Measurements from ENCODE around the gene SARS1. TPM values are rescaled to one million over a fixed set of nuclear protein-coding genes. Genes with fewer than 3 reads are reported as not detected.

Gene SARS1
- total and polyA plus RNA-seq, 2 donors (not counting 1 experiment from before 2014, with no cell fraction given), result 59.1 to 115 TPM

DNA sequence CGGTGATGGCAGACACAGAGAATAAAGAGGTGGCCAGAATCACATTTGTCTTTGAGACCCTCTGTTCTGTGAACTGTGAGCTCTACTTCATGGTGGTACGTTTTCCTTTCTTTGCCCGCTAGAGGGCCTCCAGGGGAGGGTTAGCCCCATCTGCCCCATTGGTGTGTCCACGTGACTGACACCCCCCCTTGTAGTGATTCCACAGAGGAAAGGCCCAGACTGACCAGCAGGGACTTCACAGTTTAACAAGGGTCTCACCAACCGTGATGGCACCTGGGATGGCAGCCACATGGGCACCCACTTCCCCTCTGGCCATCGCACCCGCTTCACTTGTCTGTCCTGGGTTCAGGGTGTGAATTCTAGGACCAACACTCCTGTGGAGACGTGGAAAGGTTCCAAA is 22.3 kb upstream of the SARS1 start:
- H3K4me1 ChIP-seq (ENCODE audit: control insufficient read depth in 2 of 2, insufficient read depth in 2 of 2, low read length in 2 of 2), result peaks cover 9 to 10% of the 10 kb centered on the region in 2 donors
- H3K4me3 ChIP-seq (ENCODE audit: control extremely low read depth in 1 of 5, extremely low read depth in 1 of 5, insufficient read depth in 1 of 5, low read depth in 2 of 5, low read length in 4 of 5), result no peak overlapping the region
- Mint-ChIP-seq H3K27me3 (peaks cover 14% of the 10 kb centered on the region), H3K4me3 (no peak overlapping the region), H3K4me1 (peaks cover 10% of the 10 kb centered on the region), H3K9me3 (ENCODE audit: insufficient read depth) (no peaks in the 10 kb centered on the region), H3K27ac (no peak overlapping the region)
- POLR2A ChIA-PET, result no interaction called here
- CTCF ChIA-PET, result interaction anchor here (2.0 kb wide), 1 partner anchor 91 kb away, joined by 10 read pairs; no protein-coding TSS in a partner anchor
- no peak overlapping the region for H2AFZ ChIP-seq (ENCODE audit: insufficient read depth, low read depth, low read length, poor library complexity, severe bottlenecking)
- peaks cover 0 to 2% (median 0%) of the 10 kb centered on the region in 4 experiments for H3K27me3 ChIP-seq (replicated peaks in 1 of 4; ENCODE audit: control extremely low read depth in 1 of 4, control insufficient read depth in 3 of 4, insufficient read depth in 4 of 4, low read length in 3 of 4)
- no peaks in the 10 kb centered on the region for H4K20me1 ChIP-seq (ENCODE audit: control insufficient read depth, insufficient read depth, low read length, poor library complexity, severe bottlenecking)
- no peaks in the 10 kb centered on the region for H3K36me3 ChIP-seq (replicated peaks in 1 of 2; ENCODE audit: control extremely low read depth in 1 of 2, control insufficient read depth in 1 of 2, extremely low read depth in 1 of 2, insufficient read depth in 2 of 2, low read length in 1 of 2)
- TF ChIP-seq, protein P1, sequence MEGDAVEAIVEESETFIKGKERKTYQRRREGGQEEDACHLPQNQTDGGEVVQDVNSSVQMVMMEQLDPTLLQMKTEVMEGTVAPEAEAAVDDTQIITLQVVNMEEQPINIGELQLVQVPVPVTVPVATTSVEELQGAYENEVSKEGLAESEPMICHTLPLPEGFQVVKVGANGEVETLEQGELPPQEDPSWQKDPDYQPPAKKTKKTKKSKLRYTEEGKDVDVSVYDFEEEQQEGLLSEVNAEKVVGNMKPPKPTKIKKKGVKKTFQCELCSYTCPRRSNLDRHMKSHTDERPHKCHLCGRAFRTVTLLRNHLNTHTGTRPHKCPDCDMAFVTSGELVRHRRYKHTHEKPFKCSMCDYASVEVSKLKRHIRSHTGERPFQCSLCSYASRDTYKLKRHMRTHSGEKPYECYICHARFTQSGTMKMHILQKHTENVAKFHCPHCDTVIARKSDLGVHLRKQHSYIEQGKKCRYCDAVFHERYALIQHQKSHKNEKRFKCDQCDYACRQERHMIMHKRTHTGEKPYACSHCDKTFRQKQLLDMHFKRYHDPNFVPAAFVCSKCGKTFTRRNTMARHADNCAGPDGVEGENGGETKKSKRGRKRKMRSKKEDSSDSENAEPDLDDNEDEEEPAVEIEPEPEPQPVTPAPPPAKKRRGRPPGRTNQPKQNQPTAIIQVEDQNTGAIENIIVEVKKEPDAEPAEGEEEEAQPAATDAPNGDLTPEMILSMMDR (IDR thresholded peaks at IDR 0.05), result no peak
- TF ChIP-seq EZH2 (IDR thresholded peaks at IDR 0.05; ENCODE audit: borderline replicate concordance, insufficient read depth, low read depth, low read length, poor library complexity, severe bottlenecking), result no peak
- no peaks in the 10 kb centered on the region for H3K79me2 ChIP-seq (ENCODE audit: control insufficient read depth, insufficient read depth, low read length)
- WGBS (ENCODE audit: insufficient coverage), result 88% methylated on average over 8 of the region's 8 CpGs
- H3K4me2 ChIP-seq (replicated peaks; ENCODE audit: low read depth, low read length, poor library complexity, severe bottlenecking), result no peak overlapping the region
- no peaks in the 10 kb centered on the region for H3K9me3 ChIP-seq (ENCODE audit: control extremely low read depth in 1 of 3, control insufficient read depth in 2 of 3, insufficient read depth in 1 of 3, low read length in 2 of 3)
- DNase-seq (no peak), ATAC-seq (ENCODE audit: low read depth) (no peak)
- no peak overlapping the region for H3K27ac ChIP-seq (ENCODE audit: low read length in 2 of 2)
- no peak overlapping the region for H3K9ac ChIP-seq (ENCODE audit: low read length)
- intact Hi-C loops (cut with micrococcal nuclease), result loop anchor here (5.0 to 10.0 kb wide), 2 partner anchors 79 to 167 kb away; partner anchors contain the start of gene ELAPOR1

DNA sequence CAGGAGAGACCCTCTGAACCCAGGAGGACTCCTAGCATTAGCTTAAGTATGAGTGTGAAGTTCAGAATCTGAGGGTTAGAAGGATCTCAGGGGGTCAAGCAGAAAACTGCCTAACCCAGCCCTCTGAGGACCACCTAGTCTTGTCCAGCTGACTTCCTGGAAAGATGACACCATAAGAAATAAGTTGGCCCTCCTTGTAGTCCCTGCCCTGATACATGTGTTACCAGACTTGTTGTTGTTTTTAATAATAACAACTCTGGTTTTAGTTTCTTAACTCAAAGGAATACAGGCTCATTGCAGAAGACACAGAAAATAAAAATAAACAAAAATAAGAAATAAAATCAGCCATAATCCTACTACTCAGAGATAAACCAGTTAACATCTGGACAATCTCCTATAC is 21.8 kb upstream of the SARS1 start:
- TF ChIP-seq, protein P1 (IDR thresholded peaks at IDR 0.05), result no peak
- no peak for TF ChIP-seq EZH2 (IDR thresholded peaks at IDR 0.05; ENCODE audit: borderline replicate concordance, insufficient read depth, low read depth, low read length, poor library complexity, severe bottlenecking)
- no peak for DNase-seq
- Histone ChIP-seq H4K20me1 (ENCODE audit: control insufficient read depth, insufficient read depth, low read length, poor library complexity, severe bottlenecking) (no peaks in the 10 kb centered on the region), H2AFZ (ENCODE audit: insufficient read depth, low read depth, low read length, poor library complexity, severe bottlenecking) (no peak overlapping the region), H3K4me2 (replicated peaks; ENCODE audit: low read depth, low read length, poor library complexity, severe bottlenecking) (no peak overlapping the region), H3K79me2 (ENCODE audit: control insufficient read depth, insufficient read depth, low read length) (no peaks in the 10 kb centered on the region), H3K27ac (ENCODE audit: low read length in 2 of 2) (no peak overlapping the region), H3K9ac (ENCODE audit: low read length) (no peak overlapping the region), H3K9me3 (ENCODE audit: control extremely low read depth in 1 of 3, control insufficient read depth in 2 of 3, insufficient read depth in 1 of 3, low read length in 2 of 3) (no peaks in the 10 kb centered on the region), H3K36me3 (replicated peaks in 1 of 2; ENCODE audit: control extremely low read depth in 1 of 2, control insufficient read depth in 1 of 2, extremely low read depth in 1 of 2, insufficient read depth in 2 of 2, low read length in 1 of 2) (no peaks in the 10 kb centered on the region), H3K4me1 (ENCODE audit: control insufficient read depth in 2 of 2, insufficient read depth in 2 of 2, low read length in 2 of 2) (peaks cover 9 to 10% of the 10 kb centered on the region in 2 donors), H3K27me3 (replicated peaks in 1 of 4; ENCODE audit: control extremely low read depth in 1 of 4, control insufficient read depth in 3 of 4, insufficient read depth in 4 of 4, low read length in 3 of 4) (no peaks in the 10 kb centered on the region), H3K4me3 (ENCODE audit: control extremely low read depth in 1 of 5, extremely low read depth in 1 of 5, insufficient read depth in 1 of 5, low read depth in 2 of 5, low read length in 4 of 5) (no peak overlapping the region)
- ATAC-seq (ENCODE audit: low read depth), result no peak
- POLR2A ChIA-PET, result no interaction called here
- H3K4me1 Mint-ChIP-seq, result peaks cover 10% of the 10 kb centered on the region
- H3K27me3 Mint-ChIP-seq, result peaks cover 13% of the 10 kb centered on the region
- H3K27ac Mint-ChIP-seq, result no peak overlapping the region
- CTCF ChIA-PET, result interaction anchor here (2.0 kb wide), 1 partner anchor 92 kb away, joined by 10 read pairs; no protein-coding TSS in a partner anchor
- intact Hi-C loops (cut with micrococcal nuclease), result loop anchor here (5.0 to 10.0 kb wide), 2 partner anchors 80 to 167 kb away; partner anchors contain the start of gene ELAPOR1
- H3K9me3 Mint-ChIP-seq (ENCODE audit: insufficient read depth), result no peaks in the 10 kb centered on the region
- H3K4me3 Mint-ChIP-seq, result no peak overlapping the region

Measured in B cell (primary cell).